H1 (cell line): ENCODE measurements around the gene FARS2. TPM values are rescaled to one million over a fixed set of nuclear protein-coding genes. Genes with fewer than 3 reads are reported as not detected.

Source experiments
- CTCF ChIA-PET: fragments of 300-600 bp; sonication (Branson Sonifier 250); formaldehyde crosslinking; loops from one replicate; lab custom pipeline; 2021; ENCODE audit not compliant: partially characterized antibody; lab: Charles Lee
- POLR2A ChIA-PET: fragments of 300-600 bp; sonication (Branson Sonifier 250); formaldehyde crosslinking; loops from one replicate; lab custom pipeline; 2021; ENCODE audit warnings: inconsistent platforms; ENCODE audit not compliant: partially characterized antibody; lab: Charles Lee
- DNase-seq, 2 experiments: peaks; one replicate each; pipeline versions ENCODE4 v3.0.0 to v3.0.0-alpha.2; 2010 to 2022; ENCODE audit warnings: low spot score in 2 of 2, low read depth in 1 of 2, mixed read lengths in 1 of 2
- FAIRE-seq: peaks from 2 replicates; lab custom pipeline; 2011; peaks lifted over from hg19 to GRCh38; lab: Jason Lieb, UNC
- H2AFZ ChIP-seq: 2 replicates; pipeline ENCODE4 v1.8.1; 2012; ENCODE audit warnings: low read length, inconsistent platforms
- H2AK5ac ChIP-seq: 2 replicates; pipeline ENCODE4 v1.6.1; 2013; ENCODE audit warnings: low read depth, low read length
- H2BK120ac ChIP-seq: replicated peaks from 2 replicates; pipeline ENCODE3; 2013; ENCODE audit warnings: low read depth, low read length, inconsistent platforms
- H2BK12ac ChIP-seq: 2 replicates; pipeline ENCODE4 v1.6.1; 2013; ENCODE audit warnings: low read depth, low read length
- H2BK15ac ChIP-seq: 2 replicates; pipeline ENCODE4 v1.6.1; 2013; ENCODE audit warnings: low read length
- H2BK20ac ChIP-seq: 2 replicates; pipeline ENCODE4 v1.6.1; 2013; ENCODE audit warnings: low read length
- H2BK5ac ChIP-seq: 2 replicates; pipeline ENCODE4 v1.6.1; 2013; ENCODE audit warnings: low read depth, low read length
- H3K14ac ChIP-seq: 2 replicates; pipeline ENCODE4 v1.6.1; 2013; ENCODE audit warnings: inconsistent platforms; ENCODE audit not compliant: insufficient read length
- H3K18ac ChIP-seq: 2 replicates; pipeline ENCODE4 v1.6.1; 2013; ENCODE audit warnings: low read length; ENCODE audit errors: extremely low read depth
- H3K23ac ChIP-seq: 2 replicates; pipeline ENCODE4 v1.6.1; 2013; ENCODE audit warnings: inconsistent platforms; ENCODE audit not compliant: insufficient read length
- H3K23me2 ChIP-seq: 2 replicates; pipeline ENCODE4 v1.6.1; 2013; ENCODE audit warnings: low read depth, low read length
- H3K27ac ChIP-seq: 2 replicates; pipeline ENCODE4 v1.6.1; 2011; ENCODE audit warnings: low read depth, low read length, inconsistent platforms
- H3K27me3 ChIP-seq, 4 experiments: replicated peaks in 1 of 4; 1 replicate in 1 of 4; 2 replicates in 3 of 4; pipeline versions ENCODE4 v1.6.1 to v1.8.1; 2011 to 2013; ENCODE audit warnings: low read length in 3 of 4, mild to moderate bottlenecking in 3 of 4, inconsistent platforms in 2 of 4, mixed read lengths in 2 of 4, moderate library complexity in 1 of 4; ENCODE audit not compliant: control insufficient read depth in 3 of 4, insufficient read depth in 3 of 4; ENCODE audit errors: extremely low read depth in 1 of 4
- H3K36me3 ChIP-seq, 4 experiments: 2 replicates each; pipeline versions ENCODE4 v1.6.1 to v1.8.1; 2011 to 2013; ENCODE audit warnings: mild to moderate bottlenecking in 4 of 4, low read length in 3 of 4, moderate library complexity in 2 of 4, control low read depth in 1 of 4, inconsistent platforms in 1 of 4; ENCODE audit not compliant: insufficient read depth in 4 of 4, control insufficient read depth in 2 of 4
- H3K4ac ChIP-seq: replicated peaks from 2 replicates; pipeline ENCODE3; 2013; ENCODE audit warnings: low read length, low read depth, mixed read lengths, inconsistent platforms; ENCODE audit not compliant: insufficient read length
- H3K4me1 ChIP-seq, 4 experiments: replicated peaks in 1 of 4; 1 replicate in 1 of 4; 2 replicates in 3 of 4; pipeline versions ENCODE4 v1.6.1 to v1.8.1; 2011 to 2013; ENCODE audit warnings: low read length in 3 of 4, inconsistent platforms in 2 of 4, mixed read lengths in 1 of 4; ENCODE audit not compliant: insufficient read depth in 4 of 4, control insufficient read depth in 3 of 4
- H3K4me2 ChIP-seq, 2 experiments: 2 replicates each; pipeline versions ENCODE4 v1.6.1 to v1.8.1; 2011 to 2013; ENCODE audit warnings: low read depth in 2 of 2, low read length in 2 of 2, control low read depth in 1 of 2, inconsistent platforms in 1 of 2, mild to moderate bottlenecking in 1 of 2; ENCODE audit not compliant: insufficient read depth in 1 of 2
- H3K4me3 ChIP-seq, 4 experiments: fragments of 200-600, 300-600 bp in 1 of 4; sonication (generic), shearing (Covaris generic), sonication (Bioruptor Twin) in 1 of 4; 2 replicates each; pipeline versions ENCODE4 v1.5.1 to v1.8.1; 2011 to 2016; ENCODE audit warnings: low read length in 4 of 4, low read depth in 3 of 4, control low read depth in 2 of 4, inconsistent platforms in 2 of 4, mild to moderate bottlenecking in 2 of 4, mixed read lengths in 1 of 4, moderate library complexity in 1 of 4; ENCODE audit not compliant: insufficient read depth in 2 of 4; ENCODE audit errors: extremely low read depth in 1 of 4
- H3K56ac ChIP-seq: replicated peaks from 2 replicates; pipeline ENCODE3; 2013; ENCODE audit warnings: low read depth, mild to moderate bottlenecking, mixed read lengths, low read length, inconsistent platforms; ENCODE audit not compliant: insufficient read length
- H3K79me1 ChIP-seq: 2 replicates; pipeline ENCODE4 v1.6.1; 2013; ENCODE audit warnings: low read depth, low read length, control low read depth
- H3K79me2 ChIP-seq, 2 experiments: 2 replicates each; pipeline versions ENCODE4 v1.6.1 to v1.8.1; 2012 to 2013; ENCODE audit warnings: low read length in 2 of 2, mild to moderate bottlenecking in 2 of 2, inconsistent platforms in 1 of 2; ENCODE audit not compliant: insufficient read depth in 2 of 2, control insufficient read depth in 1 of 2
- H3K9ac ChIP-seq, 4 experiments: replicated peaks in 1 of 4; 1 replicate in 1 of 4; 2 replicates in 3 of 4; pipeline versions ENCODE4 v1.6.1 to v1.8.1; 2011 to 2013; ENCODE audit warnings: low read depth in 3 of 4, low read length in 3 of 4, control low read depth in 2 of 4, mild to moderate bottlenecking in 2 of 4, moderate library complexity in 2 of 4, inconsistent platforms in 1 of 4; ENCODE audit errors: extremely low read depth in 1 of 4
- H3K9me3 ChIP-seq, 2 experiments: 2 replicates each; pipeline versions ENCODE4 v1.6.1 to v1.8.1; 2012 to 2013; ENCODE audit warnings: mild to moderate bottlenecking in 2 of 2, moderate library complexity in 2 of 2, control low read depth in 1 of 2, inconsistent platforms in 1 of 2, low read depth in 1 of 2, low read length in 1 of 2, mixed read lengths in 1 of 2; ENCODE audit not compliant: insufficient read depth in 2 of 2
- H4K20me1 ChIP-seq, 2 experiments: replicated peaks in 1 of 2; 2 replicates each; pipeline versions ENCODE3 to v1.8.1; 2011 to 2013; ENCODE audit warnings: inconsistent platforms in 2 of 2, low read length in 2 of 2, mild to moderate bottlenecking in 1 of 2; ENCODE audit not compliant: insufficient read depth in 2 of 2, control insufficient read depth in 1 of 2
- H4K5ac ChIP-seq: 2 replicates; pipeline ENCODE4 v1.6.1; 2013; ENCODE audit warnings: low read length, low read depth, mixed read lengths, inconsistent platforms; ENCODE audit not compliant: insufficient read length
- H4K8ac ChIP-seq: 2 replicates; pipeline ENCODE4 v1.8.0; 2013; ENCODE audit warnings: mild to moderate bottlenecking, moderate library complexity, low read length, inconsistent platforms; ENCODE audit not compliant: insufficient read depth; ENCODE audit errors: extremely low read depth
- H4K91ac ChIP-seq: replicated peaks from 2 replicates; pipeline ENCODE3; 2013; ENCODE audit warnings: low read length, mixed read lengths, inconsistent platforms; ENCODE audit not compliant: insufficient read length
- BCL11A ChIP-seq, 2 experiments: IDR thresholded peaks; one replicate each; pipeline ENCODE4 v1.6.1; 2011; ENCODE audit warnings: low read depth in 2 of 2, low read length in 2 of 2, mild to moderate bottlenecking in 2 of 2
- CHD2 ChIP-seq: IDR thresholded peaks from 2 replicates; pipeline ENCODE4 v1.6.1; 2012; ENCODE audit warnings: low read length, improper control_type of control experiment
- E2F6 ChIP-seq: IDR thresholded peaks from 2 replicates; pipeline ENCODE4 v1.6.1; 2012; ENCODE audit warnings: inconsistent platforms
- EGR1 ChIP-seq: IDR thresholded peaks from 2 replicates; pipeline ENCODE4 v1.6.1; 2011; ENCODE audit warnings: low read depth, low read length, borderline replicate concordance
- EZH2 ChIP-seq: fragments of 200-600 bp; sonication (generic); IDR thresholded peaks from 2 replicates; pipeline ENCODE4 v1.7.1; 2012; ENCODE audit warnings: low read depth, mild to moderate bottlenecking, moderate library complexity, low read length, inconsistent platforms; ENCODE audit not compliant: severe bottlenecking
- POU5F1 ChIP-seq: IDR thresholded peaks from 2 replicates; pipeline ENCODE4 v1.6.1; 2011; ENCODE audit warnings: low read depth, mild to moderate bottlenecking, low read length, moderate library complexity
- SAP30 ChIP-seq: fragments of 300-600 bp; sonication (generic); IDR thresholded peaks from 2 replicates; pipeline ENCODE4 v1.7.1; 2012; ENCODE audit warnings: low read length, moderate library complexity, mild to moderate bottlenecking, inconsistent platforms; ENCODE audit not compliant: insufficient read depth, insufficient replicate concordance
- WGBS, 2 experiments: shearing (Covaris generic) in 1 of 2; methylation state at CpG; one replicate each; pipeline versions ENCODE4 v1.1.6 to v1.1.7; 2013 to 2015; ENCODE audit warnings: low lambda C conversion rate in 2 of 2, mixed read lengths in 2 of 2, inconsistent platforms in 1 of 2, low coverage in 1 of 2, missing lambda C conversion rate in 1 of 2; ENCODE audit not compliant: insufficient replicate concordance in 2 of 2, insufficient coverage in 1 of 2, insufficient read length in 1 of 2; ENCODE audit errors: extremely low coverage in 1 of 2, missing lambda C conversion rate in 1 of 2; 5-methylcytosine and 5-hydroxymethylcytosine counted together
- polyA plus RNA-seq, 7 experiments: library from polyadenylated mRNA; depleted of rRNA in 3 of 7; stranded (reverse) in 5 of 7; unstranded in 2 of 7; fragments of >200 nt in 5 of 7; fragments of 200-250 nt in 2 of 7; gene quantifications; 1 replicate in 5 of 7; 2 replicates in 1 of 7; 4 replicates in 1 of 7; pipeline versions ENCODE4 v1.2.1 to v1.2.3, GENCODE V29; 2011 to 2013; ENCODE audit warnings: missing spikeins in 2 of 7, mixed read lengths in 2 of 7
- total RNA-seq: library from RNA; stranded (reverse); fragmentation: NEBNext Ultra II Directional; extraction: Animal tissue kit (Norgen Biotek cat#: 25700); gene quantifications from 2 replicates; pipeline ENCODE4 v1.2.1, GENCODE V29; 2021

The FARS2 gene
- total and polyA plus RNA-seq, 2 of the 8 experiments (the other 6 are each of a cell fraction or from before 2014, with no cell fraction given): 11.7 to 14.4 TPM

DNA sequence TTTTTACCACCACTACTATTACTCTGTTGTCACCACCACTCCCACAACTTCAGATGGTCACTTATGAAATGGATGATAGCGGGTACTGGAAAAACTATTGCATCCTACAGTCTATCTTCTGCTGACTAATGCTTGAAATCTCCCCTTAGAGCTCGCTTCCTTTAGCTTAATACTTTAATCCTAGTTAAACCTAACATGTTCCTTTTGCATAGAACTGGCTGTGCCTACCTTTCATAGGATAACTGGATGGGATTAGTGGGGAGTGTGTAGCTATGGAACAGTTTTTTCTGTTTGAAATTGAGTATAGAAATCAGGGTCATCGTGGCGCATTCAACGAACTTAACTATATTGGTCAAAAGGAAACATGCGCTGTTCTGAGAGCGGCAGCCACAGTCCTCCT is 294.7 kb downstream of the FARS2 start:
- POLR2A ChIA-PET: no interaction called here
- Histone ChIP-seq H3K18ac (no peak overlapping the region), H3K23me2 (no peaks in the 10 kb centered on the region)

More for the DNA sequence above, 294.7 kb downstream of the FARS2 start:
- Histone ChIP-seq H3K4me3 (no peak overlapping the region), H3K9ac (no peak overlapping the region), H3K23ac (no peak overlapping the region), H2BK12ac (no peak overlapping the region), H2BK5ac (no peak overlapping the region), H4K20me1 (no peaks in the 10 kb centered on the region), H3K4me1 (peaks cover 0 to 4% (median 2%) of the 10 kb centered on the region in 4 experiments; a peak in 2 of 7 replicates), H3K56ac (no peak overlapping the region), H3K4ac (no peak overlapping the region), H2BK20ac (no peak overlapping the region), H3K27ac (no peak overlapping the region), H3K4me2 (no peak overlapping the region), H3K9me3 (no peaks in the 10 kb centered on the region; a peak in 1 of 4 replicates), H4K8ac (no peak overlapping the region), H3K79me2 (no peaks in the 10 kb centered on the region), H2BK120ac (no peak overlapping the region), H2BK15ac (no peak overlapping the region), H2AK5ac (no peak overlapping the region), H3K27me3 (no peaks in the 10 kb centered on the region), H3K14ac (no peak overlapping the region), H4K5ac (no peak overlapping the region), H3K36me3 (no peaks in the 10 kb centered on the region), H4K91ac (no peak overlapping the region), H3K79me1 (no peaks in the 10 kb centered on the region), H2AFZ (no peak overlapping the region)
- 95% methylated on average over 7 of the region's 7 CpGs; no CpG with 5 or more reads in 1 of the 2 experiments for WGBS, 2 experiments
- FAIRE-seq (no peak), DNase-seq (no peak)
- CTCF ChIA-PET: no interaction called here
- TF ChIP-seq POU5F1 (no peak), EZH2 (no peak), EGR1 (no peak), SAP30 (no peak), E2F6 (no peak), CHD2 (no peak), BCL11A (IDR thresholded peaks at IDR 0.05; ENCODE audit: low read depth in 2 of 2, low read length in 2 of 2) (no peak)
- TF ChIP-seq, all 59 proteins: peak for 0
